OCI-LY3 (cell line): ENCODE measurements around the gene ERGIC3.

Source experiments
- H2AFZ ChIP-seq: fragments of 200-600, 300-600 bp; shearing (Covaris generic); 2 replicates; pipeline ENCODE4 v1.6.0; 2014; ENCODE audit warnings: antibody characterized with exemption, low read depth, low read length
- H3K27ac ChIP-seq: fragments of 200-600, 300-600 bp; sonication (generic); 2 replicates; pipeline ENCODE4 v1.5.1; 2014; ENCODE audit warnings: mild to moderate bottlenecking, low read length, moderate library complexity, mixed read lengths
- H3K27me3 ChIP-seq: fragments of 200-600, 300-600 bp; sonication (generic); 2 replicates; pipeline ENCODE4 v1.6.1; 2014; ENCODE audit warnings: low read depth, low read length, mixed read lengths
- H3K36me3 ChIP-seq: fragments of 200-600, 300-600 bp; sonication (generic); replicated peaks from 2 replicates; pipeline ENCODE3; 2014; ENCODE audit warnings: low read depth, low read length, mixed read lengths
- H3K4me1 ChIP-seq: fragments of 300-600, 200-600 bp; sonication (generic); 2 replicates; pipeline ENCODE4 v1.6.1; 2014; ENCODE audit warnings: low read length, mixed read lengths
- H3K4me2 ChIP-seq: fragments of 200-600, 300-600 bp; sonication (generic); 2 replicates; pipeline ENCODE4 v1.6.1; 2014; ENCODE audit warnings: low read length, mixed read lengths
- H3K4me3 ChIP-seq: fragments of 300-600, 200-600 bp; sonication (generic); 2 replicates; pipeline ENCODE4 v1.5.1; 2014; ENCODE audit warnings: antibody characterized with exemption, mild to moderate bottlenecking, low read length, moderate library complexity
- H3K79me2 ChIP-seq: fragments of 300-600, 200-600 bp; shearing (Covaris generic); 2 replicates; pipeline ENCODE4 v1.6.1; 2014; ENCODE audit warnings: mild to moderate bottlenecking, low read length, mixed read lengths
- H3K9ac ChIP-seq: fragments of 300-600, 200-600 bp; shearing (Covaris generic); 2 replicates; pipeline ENCODE4 v1.6.0; 2014; ENCODE audit warnings: mild to moderate bottlenecking, low read length, moderate library complexity
- H3K9me3 ChIP-seq: fragments of 200-600, 300-600 bp; shearing (Covaris generic); 2 replicates; pipeline ENCODE4 v1.6.1; 2014; ENCODE audit warnings: low read length, mixed read lengths; ENCODE audit not compliant: insufficient read depth
- H4K20me1 ChIP-seq: fragments of 200-600, 300-600 bp; sonication (generic); 2 replicates; pipeline ENCODE4 v1.6.1; 2016; ENCODE audit warnings: low read length, mixed read lengths; ENCODE audit not compliant: insufficient read depth
- EZH2phosphoT487 ChIP-seq: fragments of 200-600 bp; shearing (Covaris generic); IDR thresholded peaks from 2 replicates; pipeline ENCODE4 v1.6.1; 2018; ENCODE audit warnings: antibody characterized with exemption, mixed run types, low read depth
- TF ChIP-seq, protein P1 (sequence below): fragments of 200-600, 300-600 bp; sonication (generic); IDR thresholded peaks from 2 replicates; pipeline ENCODE4 v1.5.1; 2014; ENCODE audit warnings: antibody characterized with exemption, low read length, low read depth

ERGIC3 gene

DNA sequence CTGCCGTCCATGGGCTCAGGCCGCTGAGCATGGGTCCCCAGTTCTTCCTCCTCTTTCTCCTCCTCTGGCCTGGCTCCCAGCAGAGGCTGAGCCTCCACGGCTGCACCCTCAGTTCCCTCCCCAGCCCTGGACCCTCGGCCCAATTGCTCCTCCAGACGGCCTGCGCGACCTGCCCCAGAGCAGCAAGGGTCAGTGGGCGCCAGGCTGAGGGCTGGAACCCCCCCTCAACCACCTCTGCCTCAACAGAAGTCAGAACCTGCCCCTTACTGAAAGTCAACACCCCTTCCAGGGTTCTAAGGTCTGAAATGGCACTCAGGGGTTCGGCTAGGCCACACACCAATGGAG, 57.9 kb downstream of the ERGIC3 start:
- no peak for TF ChIP-seq EZH2phosphoT487
- H4K20me1 ChIP-seq: no peaks in the 10 kb centered on the region
- H3K27me3 ChIP-seq: peaks cover 9% of the 10 kb centered on the region; the same call in 1 of the 2 replicates
- H3K79me2 ChIP-seq: no peaks in the 10 kb centered on the region
- no peaks in the 10 kb centered on the region for H3K9me3 ChIP-seq
- H3K27ac ChIP-seq: no peak overlapping the region
- no peak overlapping the region for H3K4me2 ChIP-seq
- no peak overlapping the region for H2AFZ ChIP-seq
- no peaks in the 10 kb centered on the region for H3K36me3 ChIP-seq
- no peaks in the 10 kb centered on the region for H3K4me1 ChIP-seq
- no peak overlapping the region for H3K9ac ChIP-seq
- H3K4me3 ChIP-seq: no peak overlapping the region

DNA sequence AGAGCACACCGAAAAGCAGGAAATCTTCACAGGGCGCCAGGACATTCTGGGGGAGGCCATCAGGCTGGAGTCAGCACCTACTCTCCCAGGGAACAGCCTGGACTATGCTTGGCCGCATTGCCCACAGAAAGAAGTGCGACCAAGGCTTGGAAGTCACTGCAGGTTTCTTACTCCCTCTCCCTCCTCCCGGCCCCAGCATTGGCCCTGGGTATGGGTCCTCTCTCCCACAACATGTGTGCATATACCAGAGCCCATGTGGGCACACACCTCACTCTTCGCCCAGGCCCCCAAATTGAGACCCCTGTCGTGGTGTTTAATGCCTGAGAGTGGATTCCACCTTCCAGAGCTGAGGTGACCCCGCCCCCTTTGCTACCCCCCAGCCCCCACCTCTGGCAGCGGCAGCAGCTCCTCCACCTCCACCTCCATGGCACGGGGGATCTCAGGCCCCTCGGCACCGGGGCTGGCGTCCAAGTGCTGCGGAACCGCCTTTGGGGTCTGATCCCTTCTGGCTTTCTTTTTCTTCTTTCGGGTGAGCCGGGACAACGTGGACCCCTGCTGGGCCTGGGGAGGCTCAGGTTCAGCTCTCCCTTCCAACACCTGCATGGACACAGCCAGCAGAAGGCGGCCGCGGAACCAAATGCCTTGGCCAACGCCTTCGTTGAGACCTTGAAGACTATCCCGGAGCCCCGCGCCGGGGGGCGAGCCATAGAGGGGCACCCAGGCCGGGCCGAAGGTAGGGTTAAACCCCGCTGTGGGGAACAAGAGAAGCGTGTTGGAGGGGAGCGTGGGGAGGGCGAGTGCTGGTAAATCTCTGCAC, 58.5 kb downstream of the ERGIC3 start:
- H3K9me3 ChIP-seq: no peaks in the 10 kb centered on the region
- H4K20me1 ChIP-seq: no peaks in the 10 kb centered on the region
- H2AFZ ChIP-seq: no peak overlapping the region
- TF ChIP-seq, protein P1, sequence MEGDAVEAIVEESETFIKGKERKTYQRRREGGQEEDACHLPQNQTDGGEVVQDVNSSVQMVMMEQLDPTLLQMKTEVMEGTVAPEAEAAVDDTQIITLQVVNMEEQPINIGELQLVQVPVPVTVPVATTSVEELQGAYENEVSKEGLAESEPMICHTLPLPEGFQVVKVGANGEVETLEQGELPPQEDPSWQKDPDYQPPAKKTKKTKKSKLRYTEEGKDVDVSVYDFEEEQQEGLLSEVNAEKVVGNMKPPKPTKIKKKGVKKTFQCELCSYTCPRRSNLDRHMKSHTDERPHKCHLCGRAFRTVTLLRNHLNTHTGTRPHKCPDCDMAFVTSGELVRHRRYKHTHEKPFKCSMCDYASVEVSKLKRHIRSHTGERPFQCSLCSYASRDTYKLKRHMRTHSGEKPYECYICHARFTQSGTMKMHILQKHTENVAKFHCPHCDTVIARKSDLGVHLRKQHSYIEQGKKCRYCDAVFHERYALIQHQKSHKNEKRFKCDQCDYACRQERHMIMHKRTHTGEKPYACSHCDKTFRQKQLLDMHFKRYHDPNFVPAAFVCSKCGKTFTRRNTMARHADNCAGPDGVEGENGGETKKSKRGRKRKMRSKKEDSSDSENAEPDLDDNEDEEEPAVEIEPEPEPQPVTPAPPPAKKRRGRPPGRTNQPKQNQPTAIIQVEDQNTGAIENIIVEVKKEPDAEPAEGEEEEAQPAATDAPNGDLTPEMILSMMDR: no peak
- TF ChIP-seq EZH2phosphoT487: no peak
- H3K9ac ChIP-seq: no peak overlapping the region
- H3K27ac ChIP-seq: no peak overlapping the region
- H3K27me3 ChIP-seq: peaks cover 9% of the 10 kb centered on the region; the same call in 1 of the 2 replicates
- H3K4me1 ChIP-seq: no peaks in the 10 kb centered on the region
- no peaks in the 10 kb centered on the region for H3K79me2 ChIP-seq
- H3K4me2 ChIP-seq: no peak overlapping the region
- no peak overlapping the region for H3K4me3 ChIP-seq
- H3K36me3 ChIP-seq: no peaks in the 10 kb centered on the region

DNA sequence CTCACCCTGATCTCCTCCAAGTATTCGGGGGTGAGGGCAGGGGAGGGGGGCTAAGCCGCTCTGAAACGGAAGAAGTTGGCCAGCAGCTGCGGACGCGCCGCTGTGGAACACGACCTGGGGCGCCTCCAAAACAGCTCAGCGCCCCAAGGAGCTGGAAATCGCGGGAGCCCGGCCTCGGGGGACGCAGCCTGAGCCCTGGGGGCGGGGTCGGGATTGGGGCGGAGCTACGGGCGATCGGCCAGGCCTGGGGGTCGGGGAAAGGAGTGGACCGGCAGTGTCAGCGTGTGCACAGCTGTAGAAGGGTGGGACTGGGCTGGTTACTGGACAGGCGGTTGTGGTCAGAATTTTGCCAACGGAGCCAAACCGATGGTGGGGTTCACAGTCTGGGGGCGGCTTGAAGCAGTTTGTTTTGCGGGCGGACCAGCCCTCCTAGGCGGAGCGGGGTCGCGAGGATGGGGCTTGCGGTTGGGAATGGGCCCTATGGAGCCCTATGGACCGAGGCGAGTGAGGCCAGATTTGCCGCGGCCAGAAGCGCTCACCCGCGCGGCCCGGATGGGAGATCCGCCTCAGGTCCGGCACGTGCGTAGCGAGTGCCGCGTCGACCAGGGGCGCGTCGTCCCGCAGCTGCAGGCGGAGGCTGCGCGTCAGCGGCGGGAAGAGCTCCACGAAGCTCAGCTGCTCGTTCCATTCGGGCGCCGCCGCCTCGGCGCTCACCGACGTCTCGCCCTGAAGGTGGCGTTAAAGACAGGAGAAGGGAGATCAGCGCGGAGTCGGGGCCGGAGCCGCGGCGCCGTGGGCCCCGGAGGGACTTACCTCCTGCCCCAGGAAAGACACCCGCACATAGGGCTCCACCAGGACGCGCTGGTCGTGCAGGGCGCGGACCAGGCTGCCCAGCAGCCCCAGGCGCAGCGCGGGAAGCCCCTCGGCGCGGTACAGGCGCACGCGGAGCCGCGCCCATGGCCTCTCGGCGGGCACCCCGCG, 59.4 kb downstream of the ERGIC3 start:
- Histone ChIP-seq H3K27ac (no peak overlapping the region), H3K9me3 (no peaks in the 10 kb centered on the region), H3K9ac (no peak overlapping the region), H3K4me3 (no peak overlapping the region), H3K4me1 (no peaks in the 10 kb centered on the region), H3K79me2 (no peaks in the 10 kb centered on the region), H3K4me2 (no peak overlapping the region), H3K36me3 (no peaks in the 10 kb centered on the region), H2AFZ (no peak overlapping the region), H3K27me3 (peaks cover 7% of the 10 kb centered on the region; the same call in 1 of the 2 replicates), H4K20me1 (no peaks in the 10 kb centered on the region)
- no peak for TF ChIP-seq EZH2phosphoT487
- TF ChIP-seq, protein P1: no peak

DNA sequence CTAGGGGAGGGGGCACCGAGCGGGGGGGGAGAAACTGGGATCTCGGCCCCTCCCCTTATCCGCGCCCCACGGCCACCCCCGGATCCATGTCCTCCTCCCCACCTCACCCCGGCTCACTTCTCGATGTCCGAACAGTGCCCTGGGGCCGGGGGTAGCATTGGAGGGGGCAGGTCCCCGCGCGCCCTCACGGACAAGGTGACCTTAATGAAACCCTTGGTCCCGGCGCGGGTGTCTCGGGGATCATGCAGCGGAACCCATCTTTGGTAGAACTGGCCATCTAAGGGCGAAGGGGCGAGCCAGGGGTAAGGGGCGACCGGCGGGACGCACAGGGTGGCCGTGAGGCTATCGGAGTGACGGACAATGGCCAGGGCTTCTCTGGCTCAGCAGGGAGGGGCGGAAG, 60.1 kb downstream of the ERGIC3 start:
- TF ChIP-seq, protein P1: no peak
- TF ChIP-seq EZH2phosphoT487: no peak
- no peaks in the 10 kb centered on the region for H3K79me2 ChIP-seq
- H3K4me2 ChIP-seq: no peak overlapping the region
- no peaks in the 10 kb centered on the region for H3K36me3 ChIP-seq
- no peak overlapping the region for H3K4me3 ChIP-seq
- no peak overlapping the region for H3K27ac ChIP-seq
- H4K20me1 ChIP-seq: no peaks in the 10 kb centered on the region
- no peaks in the 10 kb centered on the region for H3K9me3 ChIP-seq
- peaks cover 4% of the 10 kb centered on the region for H3K4me1 ChIP-seq
- no peak overlapping the region for H3K9ac ChIP-seq
- H3K27me3 ChIP-seq: peaks cover 3% of the 10 kb centered on the region; the same call in 1 of the 2 replicates
- no peak overlapping the region for H2AFZ ChIP-seq
